H9 (cell line): ENCODE data around the gene MAEA. TPM values are rescaled to one million over a fixed set of nuclear protein-coding genes. Genes with fewer than 3 reads are reported as not detected.

Experiments
- DNase-seq: peaks from one replicate; pipeline ENCODE4 v3.0.0-alpha.2; 2017
- H2AFZ ChIP-seq: one replicate; pipeline ENCODE4 v1.6.1; 2013; ENCODE audit warnings: mild to moderate bottlenecking, low read length, control low read depth, moderate library complexity
- H2AK5ac ChIP-seq: 2 replicates; pipeline ENCODE4 v1.6.1; 2013; ENCODE audit warnings: low read length, control low read depth, mixed read lengths; ENCODE audit not compliant: insufficient read length
- H2BK120ac ChIP-seq: one replicate; pipeline ENCODE4 v1.6.1; 2013; ENCODE audit warnings: low read depth, mild to moderate bottlenecking, low read length, control low read depth, inconsistent platforms; ENCODE audit not compliant: poor library complexity, severe bottlenecking
- H2BK12ac ChIP-seq: 2 replicates; pipeline ENCODE4 v1.6.1; 2013; ENCODE audit warnings: low read length, control low read depth, mixed read lengths, low read depth; ENCODE audit not compliant: insufficient read length
- H2BK15ac ChIP-seq: 2 replicates; pipeline ENCODE4 v1.6.1; 2013; ENCODE audit warnings: low read depth, low read length, control low read depth
- H2BK20ac ChIP-seq: one replicate; pipeline ENCODE4 v1.6.1; 2013; ENCODE audit warnings: low read depth, mild to moderate bottlenecking, low read length, control low read depth, inconsistent platforms; ENCODE audit not compliant: poor library complexity, severe bottlenecking
- H2BK5ac ChIP-seq: 2 replicates; pipeline ENCODE4 v1.6.1; 2013; ENCODE audit warnings: low read length, control low read depth, mixed read lengths; ENCODE audit not compliant: insufficient read length
- H3K14ac ChIP-seq: 2 replicates; pipeline ENCODE4 v1.6.1; 2013; ENCODE audit warnings: low read length, control low read depth; ENCODE audit not compliant: insufficient read depth
- H3K18ac ChIP-seq: 2 replicates; pipeline ENCODE4 v1.6.1; 2013; ENCODE audit warnings: low read depth, mild to moderate bottlenecking, mixed read lengths, low read length, control low read depth; ENCODE audit not compliant: insufficient read length
- H3K23ac ChIP-seq: 2 replicates; pipeline ENCODE4 v1.6.1; 2013; ENCODE audit warnings: low read length, control low read depth, mixed read lengths, low read depth; ENCODE audit not compliant: insufficient read length
- H3K23me2 ChIP-seq: 2 replicates; pipeline ENCODE4 v1.6.1; 2013; ENCODE audit warnings: low read depth, mild to moderate bottlenecking, mixed read lengths, low read length, control low read depth; ENCODE audit not compliant: insufficient read length, poor library complexity, severe bottlenecking
- H3K27ac ChIP-seq: 2 replicates; pipeline ENCODE4 v1.5.1; 2013; ENCODE audit warnings: low read length, control low read depth, mixed read lengths, low read depth; ENCODE audit not compliant: insufficient read length
- H3K27me3 ChIP-seq: 2 replicates; pipeline ENCODE4 v1.6.1; 2013; ENCODE audit warnings: low read length, control low read depth, inconsistent platforms; ENCODE audit not compliant: insufficient read depth
- H3K4ac ChIP-seq: 2 replicates; pipeline ENCODE4 v1.6.1; 2013; ENCODE audit warnings: low read depth, mild to moderate bottlenecking, control low read depth, inconsistent platforms, low read length, moderate library complexity
- H3K4me1 ChIP-seq: 2 replicates; pipeline ENCODE4 v1.6.1; 2013; ENCODE audit warnings: low read length, control low read depth, inconsistent platforms; ENCODE audit not compliant: insufficient read depth
- H3K4me2 ChIP-seq: 2 replicates; pipeline ENCODE4 v1.6.1; 2013; ENCODE audit warnings: low read length, control low read depth, mixed read lengths; ENCODE audit not compliant: insufficient read length, insufficient read depth
- H3K56ac ChIP-seq: 2 replicates; pipeline ENCODE4 v1.6.1; 2013; ENCODE audit warnings: low read depth, mild to moderate bottlenecking, mixed read lengths, low read length, control low read depth; ENCODE audit not compliant: insufficient read length
- H3K79me1 ChIP-seq: 2 replicates; pipeline ENCODE4 v1.6.1; 2013; ENCODE audit warnings: low read depth, mild to moderate bottlenecking, moderate library complexity, low read length, control low read depth, inconsistent platforms; ENCODE audit not compliant: insufficient read depth, poor library complexity, severe bottlenecking
- H3K79me2 ChIP-seq: 2 replicates; pipeline ENCODE4 v1.6.1; 2013; ENCODE audit warnings: low read length, control low read depth, inconsistent platforms; ENCODE audit not compliant: insufficient read depth
- H3K9ac ChIP-seq: 2 replicates; pipeline ENCODE4 v1.6.1; 2013; ENCODE audit warnings: low read length, control low read depth, mixed read lengths; ENCODE audit not compliant: insufficient read length; ENCODE audit errors: extremely low read depth
- H3K9me3 ChIP-seq: one replicate; pipeline ENCODE4 v1.6.1; 2013; ENCODE audit warnings: low read depth, low read length, inconsistent platforms; ENCODE audit not compliant: control insufficient read depth
- H3T11ph ChIP-seq: one replicate; pipeline ENCODE4 v1.6.1; 2013; ENCODE audit warnings: mild to moderate bottlenecking, low read length, control low read depth, inconsistent platforms
- H4K20me1 ChIP-seq: one replicate; pipeline ENCODE4 v1.6.1; 2013; ENCODE audit not compliant: control insufficient read depth, insufficient read length, insufficient read depth
- H4K5ac ChIP-seq: 2 replicates; pipeline ENCODE4 v1.6.1; 2013; ENCODE audit warnings: low read depth, mild to moderate bottlenecking, mixed read lengths, low read length, control low read depth; ENCODE audit not compliant: insufficient read length
- H4K8ac ChIP-seq: replicated peaks from 2 replicates; pipeline ENCODE4 v1.6.1; 2013; ENCODE audit warnings: low read length, control low read depth, mixed read lengths, low read depth; ENCODE audit not compliant: insufficient read length
- H4K91ac ChIP-seq: 2 replicates; pipeline ENCODE4 v1.6.1; 2013; ENCODE audit warnings: low read depth, mild to moderate bottlenecking, moderate library complexity, mixed read lengths, low read length, control low read depth; ENCODE audit not compliant: insufficient read length
- H3K27ac Mint-ChIP-seq, 3 experiments: 2 replicates in 2 of 3; 3 replicates in 1 of 3; pipeline ENCODE4 v1.8.0; 2020 to 2021; ENCODE audit warnings: mixed read lengths in 3 of 3, mild to moderate bottlenecking in 1 of 3, moderate library complexity in 1 of 3
- H3K27me3 Mint-ChIP-seq: 2 replicates; pipeline ENCODE4 v1.8.0; 2021; ENCODE audit warnings: low read depth, mild to moderate bottlenecking, moderate library complexity, mixed read lengths
- H3K36me3 Mint-ChIP-seq, 3 experiments: 2 replicates in 2 of 3; 3 replicates in 1 of 3; pipeline ENCODE4 v1.8.0; 2020 to 2021; ENCODE audit warnings: low read depth in 3 of 3, mixed read lengths in 3 of 3; ENCODE audit not compliant: insufficient read depth in 1 of 3
- H3K4me1 Mint-ChIP-seq, 2 experiments: 2 replicates each; pipeline ENCODE4 v1.8.0; 2020; ENCODE audit warnings: mixed read lengths in 2 of 2
- H3K4me3 Mint-ChIP-seq, 2 experiments: 2 replicates in 1 of 2; 3 replicates in 1 of 2; pipeline ENCODE4 v1.8.0; 2020 to 2021; ENCODE audit warnings: mild to moderate bottlenecking in 2 of 2, mixed read lengths in 2 of 2, moderate library complexity in 1 of 2
- H3K9me3 Mint-ChIP-seq, 2 experiments: 2 replicates in 1 of 2; 3 replicates in 1 of 2; pipeline ENCODE4 v1.8.0; 2020; ENCODE audit warnings: mild to moderate bottlenecking in 2 of 2, mixed read lengths in 2 of 2, moderate library complexity in 1 of 2
- CTCF ChIP-seq: fragments of 200-600 bp; sonication (generic); conservative IDR thresholded peaks from 3 replicates; pipeline ENCODE4 v1.8.0; 2021; ENCODE audit warnings: antibody characterized with exemption, mild to moderate bottlenecking
- WGBS: extraction: QIAGEN DNeasy Blood & Tissue Kit; methylation state at CpG from one replicate; pipeline ENCODE4 v1.1.7; 2013; ENCODE audit warnings: missing lambda C conversion rate, low lambda C conversion rate, mixed read lengths; ENCODE audit not compliant: insufficient read length; ENCODE audit errors: extremely low coverage; 5-methylcytosine and 5-hydroxymethylcytosine counted together
- total RNA-seq: library from RNA; stranded (reverse); gene quantifications from 2 replicates; pipeline ENCODE4 v1.2.1, GENCODE V29; 2021

The MAEA gene
- total RNA-seq, 1 experiment from 2014 or later: 85.6 TPM

GRCh38 chr4:1337376-1337831 is 47.7 kb downstream of the MAEA start:
- H3K27ac Mint-ChIP-seq: peak overlapping the region in 2 of 3 experiments; percentile 26 to 62; a peak in 3 of 7 replicates
- H2BK120ac ChIP-seq: no peak overlapping the region
- no peaks in the 10 kb centered on the region for H3K79me1 ChIP-seq
- no peak overlapping the region for H3K4ac ChIP-seq
- H3K27me3 ChIP-seq: no peaks in the 10 kb centered on the region
- no peak overlapping the region for H2BK15ac ChIP-seq
- no peak overlapping the region for H2BK12ac ChIP-seq
- no peaks in the 10 kb centered on the region for H3K4me1 ChIP-seq
- H3K18ac ChIP-seq: no peak overlapping the region
- H3K9me3 Mint-ChIP-seq: no peaks in the 10 kb centered on the region
- no peaks in the 10 kb centered on the region for H3K4me1 Mint-ChIP-seq
- no peak overlapping the region for H3K23ac ChIP-seq
- no peak for TF ChIP-seq CTCF
- no peak overlapping the region for H3K27ac ChIP-seq
- no peak overlapping the region for H3K4me2 ChIP-seq
- no peak overlapping the region for H2BK5ac ChIP-seq
- no peaks in the 10 kb centered on the region for H3K27me3 Mint-ChIP-seq
- H3K23me2 ChIP-seq: no peaks in the 10 kb centered on the region
- H3K56ac ChIP-seq: no peak overlapping the region
- H4K20me1 ChIP-seq: peaks cover 2% of the 10 kb centered on the region
- H3K14ac ChIP-seq: no peak overlapping the region
- no peaks in the 10 kb centered on the region for H3K79me2 ChIP-seq
- H3K4me3 Mint-ChIP-seq: no peak overlapping the region
- H4K91ac ChIP-seq: no peak overlapping the region
- H3T11ph ChIP-seq: no peak overlapping the region
- peaks cover 45 to 71% (median 67%) of the 10 kb centered on the region in 3 experiments for H3K36me3 Mint-ChIP-seq
- no peak overlapping the region for H4K5ac ChIP-seq
- H2BK20ac ChIP-seq: no peak overlapping the region
- no CpG with 5 or more reads among the region's 11 CpGs for WGBS
- DNase-seq: no peak
- no peak overlapping the region for H2AFZ ChIP-seq
- H4K8ac ChIP-seq: no peak overlapping the region
- no peaks in the 10 kb centered on the region for H3K9me3 ChIP-seq
- no peak overlapping the region for H3K9ac ChIP-seq
- no peak overlapping the region for H2AK5ac ChIP-seq
